K562 (cell line): ENCODE results near the gene OSBPL3. TPM values are rescaled to one million over a fixed set of nuclear protein-coding genes. Genes with fewer than 3 reads are reported as not detected.
A peak's percentile ranks its signal among the peaks of the same experiment; 100 is the strongest.

Experiments used
- ATAC-seq: fragments of 200-7000 bp; cut with Tn5 transposase; 3 replicates; pipeline ENCODE4 v1.9.1; 2020; ENCODE audit warnings: moderate library complexity
- BruUV-seq: library from RNA; stranded (reverse); fragments of 400-500 nt; replicated peaks from 2 replicates; lab custom pipeline; 2021; lab: Mats Ljungman, UMichigan
- CTCF ChIA-PET: fragments of 300-600 bp; formaldehyde crosslinking; extraction: SDS; loops from one replicate; lab custom pipeline; 2021; ENCODE audit warnings: low intra/inter-chr PET ratio; lab: Yijun Ruan, JAX
- POLR2A ChIA-PET: fragments of 300-600, 350-650 bp; sonication (Branson Sonifier 250); formaldehyde crosslinking; extraction: SDS; loops from one replicate; lab custom pipeline; 2021; ENCODE audit warnings: antibody characterized with exemption, inconsistent platforms; lab: Yijun Ruan, JAX
- DNase-seq, 4 experiments: peaks; one replicate each; pipeline versions ENCODE4 v3.0.0 to v3.0.0-alpha.2; 2011 to 2018; ENCODE audit warnings: low spot score in 3 of 4, mixed read lengths in 3 of 4; ENCODE audit errors: extremely low read depth in 1 of 4
- FAIRE-seq: peaks from 2 replicates; lab custom pipeline; 2011; peaks lifted over from hg19 to GRCh38; lab: Jason Lieb, UNC
- H2AFZ ChIP-seq: 2 replicates; pipeline ENCODE4 v1.6.0; 2011; ENCODE audit warnings: low read depth, low read length, control low read depth, inconsistent platforms
- H3K27ac ChIP-seq: fragments of 200-600 bp; 3 replicates; pipeline ENCODE4 v1.8.0; 2011; ENCODE audit warnings: low read depth, mild to moderate bottlenecking, control low read depth, inconsistent platforms, low read length, moderate library complexity, mixed read lengths; ENCODE audit errors: extremely low read depth
- H3K27me3 ChIP-seq, 2 experiments: fragments of 300-600 bp in 1 of 2; 2 replicates in 1 of 2; 3 replicates in 1 of 2; pipeline versions ENCODE4 v1.6.0 to v1.8.0; 2011; ENCODE audit warnings: inconsistent platforms in 2 of 2, low read length in 2 of 2, mild to moderate bottlenecking in 1 of 2, mixed read lengths in 1 of 2, moderate library complexity in 1 of 2; ENCODE audit not compliant: control insufficient read depth in 2 of 2, insufficient read depth in 2 of 2
- H3K36me3 ChIP-seq: fragments of 300-600 bp; 3 replicates; pipeline ENCODE4 v1.8.0; 2011; ENCODE audit warnings: mild to moderate bottlenecking, low read length, inconsistent platforms; ENCODE audit not compliant: control insufficient read depth, insufficient read depth
- H3K4me1 ChIP-seq, 2 experiments: fragments of 200-600 bp in 1 of 2; replicated peaks in 1 of 2; 2 replicates in 1 of 2; 3 replicates in 1 of 2; pipeline versions ENCODE4 v1.5.1 to v1.8.0; 2011; ENCODE audit warnings: inconsistent platforms in 2 of 2, low read length in 2 of 2, mild to moderate bottlenecking in 1 of 2, mixed read lengths in 1 of 2, moderate library complexity in 1 of 2; ENCODE audit not compliant: control insufficient read depth in 2 of 2, insufficient read depth in 2 of 2
- H3K4me2 ChIP-seq: 2 replicates; pipeline ENCODE4 v1.6.1; 2011; ENCODE audit warnings: low read length, control low read depth, inconsistent platforms, mixed read lengths; ENCODE audit not compliant: insufficient read depth
- H3K4me3 ChIP-seq: fragments of 200-600 bp; sonication (generic), shearing (Covaris generic); 2 replicates; pipeline ENCODE4 v1.5.1; 2016; ENCODE audit warnings: control low read depth, inconsistent platforms
- H3K79me2 ChIP-seq: fragments of 200-600 bp; 3 replicates; pipeline ENCODE4 v1.8.0; 2011; ENCODE audit warnings: low read length, inconsistent platforms; ENCODE audit not compliant: control insufficient read depth, insufficient read depth
- H3K9ac ChIP-seq, 2 experiments: 2 replicates each; pipeline versions ENCODE4 v1.6.0 to v1.6.1; 2011; ENCODE audit warnings: low read depth in 2 of 2, low read length in 2 of 2, control low read depth in 1 of 2, inconsistent platforms in 1 of 2, mild to moderate bottlenecking in 1 of 2, mixed read lengths in 1 of 2; ENCODE audit not compliant: insufficient read depth in 1 of 2
- H3K9me1 ChIP-seq: one replicate; pipeline ENCODE4 v1.6.0; 2011; ENCODE audit warnings: inconsistent platforms, mild to moderate bottlenecking, low read length, moderate library complexity; ENCODE audit not compliant: control insufficient read depth, insufficient read depth
- H3K9me3 ChIP-seq: replicated peaks from 2 replicates; pipeline ENCODE4 v1.5.1; 2011; ENCODE audit warnings: low read depth, low read length, inconsistent platforms; ENCODE audit not compliant: control insufficient read depth, insufficient read depth
- H4K20me1 ChIP-seq: replicated peaks from 2 replicates; pipeline ENCODE4 v1.6.1; 2011; ENCODE audit warnings: low read length, inconsistent platforms, mixed read lengths; ENCODE audit not compliant: control insufficient read depth, insufficient read depth
- ERF ChIP-seq: fragments of 450-650 bp; formaldehyde crosslinking; IDR thresholded peaks from 2 replicates; pipeline ENCODE4 v1.4.0; 2020; ENCODE audit warnings: mild to moderate bottlenecking, mixed read lengths
- FOSL1 ChIP-seq: fragments of 200-800 bp; sonication (Bioruptor generic); conservative IDR thresholded peaks from 2 replicates; pipeline ENCODE4 v1.6.1; 2016; ENCODE audit warnings: missing genetic modification characterization, missing compliant biosample characterization
- REST ChIP-seq, 2 experiments: fragments of 450-650 bp; formaldehyde crosslinking in 1 of 2; IDR thresholded peaks; 2 replicates each; pipeline versions ENCODE4 v1.4.0 to v1.6.1; 2014 to 2020; ENCODE audit warnings: mild to moderate bottlenecking in 2 of 2, borderline replicate concordance in 1 of 2, low read depth in 1 of 2
- SMARCE1 ChIP-seq: fragments of 450-650 bp; IDR thresholded peaks from 2 replicates; pipeline ENCODE4 v1.7.1; 2016; ENCODE audit warnings: mild to moderate bottlenecking
- STAT6 ChIP-seq: sonication (generic); formaldehyde crosslinking; IDR thresholded peaks from 2 replicates; pipeline ENCODE4 v1.8.1; 2023; ENCODE audit warnings: mild to moderate bottlenecking, missing genetic modification reagents
- TAF15 ChIP-seq: fragments of 200-400 bp; formaldehyde crosslinking; IDR thresholded peaks from 2 replicates; pipeline ENCODE4 v1.6.1; 2017; ENCODE audit warnings: mild to moderate bottlenecking, low read depth, low read length, moderate library complexity
- TEAD4 ChIP-seq, 2 experiments: sonication (generic) in 1 of 2; formaldehyde crosslinking in 1 of 2; IDR thresholded peaks; 2 replicates each; pipeline versions ENCODE4 v1.6.1 to v1.8.0; 2012 to 2022; ENCODE audit warnings: borderline replicate concordance in 1 of 2, inconsistent platforms in 1 of 2, low read length in 1 of 2, mild to moderate bottlenecking in 1 of 2, missing genetic modification reagents in 1 of 2
- ZNF3 ChIP-seq: fragments of 250-450 bp; sonication (Bioruptor Pico); IDR thresholded peaks from 2 replicates; pipeline ENCODE4 v1.5.0; 2021; ENCODE audit warnings: mild to moderate bottlenecking, moderate library complexity
- WGBS: fragments of 100-300 bp; shearing (Covaris generic); methylation state at CpG from one replicate; pipeline ENCODE4 v1.1.6; 2016; ENCODE audit warnings: low coverage, mixed read lengths; ENCODE audit not compliant: insufficient coverage; ENCODE audit errors: missing lambda C conversion rate; 5-methylcytosine and 5-hydroxymethylcytosine counted together
- in situ Hi-C: fragments of 300-500 bp; cut with MboI; formaldehyde crosslinking; loops from 4 replicates; pipeline ENCODE4 v1.15.0; 2018; ENCODE audit warnings: inconsistent platforms, mixed read lengths
- intact Hi-C: fragments of 100-400 bp; cut with micrococcal nuclease; formaldehyde crosslinking; loops from 2 replicates; pipeline ENCODE4 v1.14.2; 2022
- polyA plus RNA-seq, 8 experiments: library from polyadenylated mRNA; depleted of rRNA in 4 of 8; stranded (reverse) in 5 of 8; unstranded in 3 of 8; fragments of >200 nt; fragmentation: Nextera tagmentation in 2 of 8; fragmentation: Illumina TruSeq in 1 of 8; extraction: Ambion mirVana in 2 of 8; extraction: Trizol in 1 of 8; gene quantifications; 2 replicates each; pipeline versions ENCODE4 v1.2.1 to v1.2.3, GENCODE V29; 2011 to 2014; ENCODE audit warnings: inconsistent platforms in 1 of 8, missing spikeins in 1 of 8
- total RNA-seq, 7 experiments: library from RNA; depleted of rRNA in 6 of 7; stranded (reverse); fragments of >200 nt in 6 of 7; fragmentation: Illumina TruSeq in 2 of 7; extraction: Trizol in 2 of 7; gene quantifications; 2 replicates each; pipeline versions ENCODE4 v1.2.1 to v1.2.3, GENCODE V29; 2011 to 2021; ENCODE audit warnings: low replicate concordance in 1 of 7

OSBPL3 gene
- total and polyA plus RNA-seq, 9 of the 15 experiments (the other 6 are each of a cell fraction or from before 2014, with no cell fraction given) = 4.8 to 37.2 (median 26.5) TPM

GRCh38 chr7:24826662-24827020 lies 153.3 kb downstream of the OSBPL3 start (continued):
- no peak for TF ChIP-seq TAF15
- TF ChIP-seq, all 486 proteins: peak for 0

GRCh38 chr7:24825931-24826661 lies 153.9 kb downstream of the OSBPL3 start:
- H3K79me2 ChIP-seq = no peaks in the 10 kb centered on the region
- CTCF ChIA-PET = no interaction called here
- peak; percentile 57; the same call in 1 of the 2 replicates for TF ChIP-seq TEAD4 (IDR thresholded peaks at IDR 0.05; ENCODE audit: low read length)
- TF ChIP-seq TEAD4 (CRISPR knock-in tag; IDR thresholded peaks at IDR 0.05; ENCODE audit: borderline replicate concordance) = no peak
- TF ChIP-seq REST (IDR thresholded peaks at IDR 0.05; ENCODE audit: borderline replicate concordance) = peak; percentile 27
- no peak for TF ChIP-seq REST (CRISPR knock-in tag; IDR thresholded peaks at IDR 0.05; ENCODE audit: low read depth)
- TF ChIP-seq FOSL1 = peak; percentile 81
- TF ChIP-seq SMARCE1 = 0 out of 2 replicates have a peak, but pooled peaks have one; percentile 16
- TF ChIP-seq STAT6 (CRISPR knock-in tag) = no peak
- no peak for TF ChIP-seq ERF
- TF ChIP-seq ZNF3 (CRISPR knock-in tag) = no peak

More at GRCh38 chr7:24825931-24826661, 153.9 kb downstream of the OSBPL3 start:
- intact Hi-C loops (no loop called here), in situ Hi-C loops (no loop called here)
- H3K4me1 ChIP-seq = peaks cover 25 to 59% of the 10 kb centered on the region in 2 experiments; a peak in 4 of 5 replicates
- peak overlapping the region in 1 of 2 experiments; percentile 2; a peak in 1 of 4 replicates for H3K9ac ChIP-seq
- POLR2A ChIA-PET = interaction anchor here (0.6 kb wide), 1 partner anchor 299 kb away, joined by 3 read pairs; the partner anchor contains the start of gene CYCS
- peak; percentile 53 to 68 (median 57) for DNase-seq
- H3K9me1 ChIP-seq = peaks cover 3% of the 10 kb centered on the region
- FAIRE-seq = peak; percentile 87
- H2AFZ ChIP-seq = no peak overlapping the region
- BruUV-seq = no TSS peak
- no peak overlapping the region for H3K27ac ChIP-seq
- peaks cover 57% of the 10 kb centered on the region; the same call in 2 of the 3 replicates for H3K36me3 ChIP-seq
- peak; percentile 75 for ATAC-seq
- H3K4me2 ChIP-seq = peak overlapping the region; percentile 22
- no peaks in the 10 kb centered on the region for H4K20me1 ChIP-seq
- H3K9me3 ChIP-seq = no peaks in the 10 kb centered on the region
- H3K27me3 ChIP-seq = no peaks in the 10 kb centered on the region
- WGBS = 38% methylated on average over 6 of the region's 6 CpGs
- no peak overlapping the region for H3K4me3 ChIP-seq
